Caco-2 (cell line): ENCODE results near the gene ATG7. TPM values are rescaled to one million over a fixed set of nuclear protein-coding genes. Genes with fewer than 3 reads are reported as not detected.

ENCODE experiments used
- BruUV-seq: library from RNA; stranded (reverse); fragments of 400-500 nt; replicated peaks from 2 replicates; lab custom pipeline; 2021; lab: Mats Ljungman, UMichigan
- CTCF ChIA-PET: fragments of 300-600 bp; sonication (Branson Sonifier 250); formaldehyde crosslinking; loops from one replicate; lab custom pipeline; 2022; ENCODE audit warnings: antibody characterized with exemption; lab: Charles Lee
- POLR2A ChIA-PET: fragments of 300-600 bp; sonication (Branson Sonifier 250); formaldehyde crosslinking; loops from one replicate; lab custom pipeline; 2022; ENCODE audit warnings: antibody characterized with exemption; lab: Charles Lee
- DNase-seq, 2 experiments: peaks; one replicate each; pipeline versions ENCODE4 v3.0.0 to v3.0.0-alpha.2; 2020 to 2022
- H3K27me3 ChIP-seq: replicated peaks from 2 replicates; pipeline ENCODE4 v1.6.0; 2011; ENCODE audit warnings: low read length; ENCODE audit not compliant: control insufficient read depth, insufficient read depth
- H3K36me3 ChIP-seq: 2 replicates; pipeline ENCODE4 v1.5.1; 2011; ENCODE audit warnings: low read length; ENCODE audit not compliant: control insufficient read depth, insufficient read depth
- H3K4me1 ChIP-seq: fragments of 250-450 bp; sonication (Bioruptor Pico); 2 replicates; pipeline ENCODE4 v1.5.1; 2020; ENCODE audit warnings: mild to moderate bottlenecking
- H3K4me3 ChIP-seq: 2 replicates; pipeline ENCODE4 v1.5.1; 2011; ENCODE audit warnings: low read depth, mild to moderate bottlenecking, control low read depth, low read length
- H3K9me3 ChIP-seq: fragments of 250-450 bp; sonication (Bioruptor Pico); 2 replicates; pipeline ENCODE4 v1.5.1; 2020; ENCODE audit warnings: mild to moderate bottlenecking, moderate library complexity
- H3K27ac Mint-ChIP-seq: one replicate; pipeline ENCODE4 v1.8.0; 2022; ENCODE audit warnings: mixed read lengths; ENCODE audit not compliant: unreplicated experiment
- H3K27me3 Mint-ChIP-seq: one replicate; pipeline ENCODE4 v1.8.0; 2022; ENCODE audit warnings: mixed read lengths; ENCODE audit not compliant: insufficient read depth, unreplicated experiment
- H3K36me3 Mint-ChIP-seq: one replicate; pipeline ENCODE4 v1.8.0; 2022; ENCODE audit warnings: mild to moderate bottlenecking, mixed read lengths; ENCODE audit not compliant: insufficient read depth, unreplicated experiment
- H3K4me1 Mint-ChIP-seq: one replicate; pipeline ENCODE4 v1.8.0; 2022; ENCODE audit warnings: low read depth, mixed read lengths; ENCODE audit not compliant: unreplicated experiment
- H3K4me3 Mint-ChIP-seq: one replicate; pipeline ENCODE4 v1.8.0; 2022; ENCODE audit warnings: mild to moderate bottlenecking, moderate library complexity, mixed read lengths; ENCODE audit not compliant: unreplicated experiment
- H3K9me3 Mint-ChIP-seq: one replicate; pipeline ENCODE4 v1.8.0; 2022; ENCODE audit warnings: mixed read lengths; ENCODE audit not compliant: unreplicated experiment
- intact Hi-C: fragments of 100-400 bp; cut with micrococcal nuclease; formaldehyde crosslinking; loops from one replicate; pipeline ENCODE4 v1.10.0; 2022; ENCODE audit not compliant: unreplicated experiment
- total RNA-seq: library from RNA; stranded (reverse); gene quantifications from 2 replicates; pipeline ENCODE4 v1.2.3, GENCODE V29; 2022
- TF ChIP-seq, protein P1 (sequence below), 2 experiments: fragments of 200-600 bp in 1 of 2; IDR thresholded peaks; 1 replicate in 1 of 2; 2 replicates in 1 of 2; pipeline versions ENCODE4 v1.5.1 to v1.8.0; 2011 to 2022; ENCODE audit warnings: antibody characterized with exemption in 1 of 2, control low read depth in 1 of 2, inconsistent platforms in 1 of 2, low read depth in 1 of 2, low read length in 1 of 2, mild to moderate bottlenecking in 1 of 2, moderate library complexity in 1 of 2; ENCODE audit not compliant: insufficient read depth in 1 of 2, severe bottlenecking in 1 of 2, unreplicated experiment in 1 of 2

ATG7 gene
- total RNA-seq, 1 experiment from 2014 or later, result 24.4 TPM

DNA sequence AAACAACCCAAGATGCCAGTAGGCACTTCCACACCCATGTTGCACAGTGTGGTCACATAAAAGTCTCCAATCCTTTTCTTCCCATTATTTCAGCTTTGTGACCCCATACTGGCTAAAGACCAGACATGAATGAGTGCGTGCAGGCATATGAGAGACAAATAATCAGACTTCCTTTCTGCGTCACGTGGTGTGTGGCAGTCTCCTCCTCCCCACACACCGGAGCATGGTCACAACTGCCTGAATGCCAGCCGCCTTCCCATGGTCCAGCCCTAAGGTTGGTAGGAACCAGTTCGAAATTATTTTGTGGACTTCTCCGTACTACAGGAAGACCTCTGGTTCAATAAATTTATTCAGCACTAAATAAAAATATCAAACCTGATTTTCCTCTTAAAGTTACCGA, 306.0 kb downstream of the ATG7 start:
- Mint-ChIP-seq H3K27me3 (no peaks in the 10 kb centered on the region), H3K4me3 (no peak overlapping the region), H3K9me3 (no peaks in the 10 kb centered on the region), H3K4me1 (no peaks in the 10 kb centered on the region), H3K36me3 (peaks cover 24% of the 10 kb centered on the region), H3K27ac (no peak overlapping the region)
- TF ChIP-seq, protein P1, sequence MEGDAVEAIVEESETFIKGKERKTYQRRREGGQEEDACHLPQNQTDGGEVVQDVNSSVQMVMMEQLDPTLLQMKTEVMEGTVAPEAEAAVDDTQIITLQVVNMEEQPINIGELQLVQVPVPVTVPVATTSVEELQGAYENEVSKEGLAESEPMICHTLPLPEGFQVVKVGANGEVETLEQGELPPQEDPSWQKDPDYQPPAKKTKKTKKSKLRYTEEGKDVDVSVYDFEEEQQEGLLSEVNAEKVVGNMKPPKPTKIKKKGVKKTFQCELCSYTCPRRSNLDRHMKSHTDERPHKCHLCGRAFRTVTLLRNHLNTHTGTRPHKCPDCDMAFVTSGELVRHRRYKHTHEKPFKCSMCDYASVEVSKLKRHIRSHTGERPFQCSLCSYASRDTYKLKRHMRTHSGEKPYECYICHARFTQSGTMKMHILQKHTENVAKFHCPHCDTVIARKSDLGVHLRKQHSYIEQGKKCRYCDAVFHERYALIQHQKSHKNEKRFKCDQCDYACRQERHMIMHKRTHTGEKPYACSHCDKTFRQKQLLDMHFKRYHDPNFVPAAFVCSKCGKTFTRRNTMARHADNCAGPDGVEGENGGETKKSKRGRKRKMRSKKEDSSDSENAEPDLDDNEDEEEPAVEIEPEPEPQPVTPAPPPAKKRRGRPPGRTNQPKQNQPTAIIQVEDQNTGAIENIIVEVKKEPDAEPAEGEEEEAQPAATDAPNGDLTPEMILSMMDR (IDR thresholded peaks at IDR 0.05; ENCODE audit: insufficient read depth in 1 of 2, low read depth in 1 of 2, low read length in 1 of 2, severe bottlenecking in 1 of 2, unreplicated experiment in 1 of 2), result no peak
- no peaks in the 10 kb centered on the region for H3K4me1 ChIP-seq
- intact Hi-C loops, result no loop called here
- ChIA-PET POLR2A (no interaction called here), CTCF (no interaction called here)
- DNase-seq, result no peak
- H3K36me3 ChIP-seq, result no peaks in the 10 kb centered on the region
- no peaks in the 10 kb centered on the region for H3K27me3 ChIP-seq
- no peak overlapping the region for H3K4me3 ChIP-seq
- no TSS peak for BruUV-seq
- H3K9me3 ChIP-seq, result no peaks in the 10 kb centered on the region

DNA sequence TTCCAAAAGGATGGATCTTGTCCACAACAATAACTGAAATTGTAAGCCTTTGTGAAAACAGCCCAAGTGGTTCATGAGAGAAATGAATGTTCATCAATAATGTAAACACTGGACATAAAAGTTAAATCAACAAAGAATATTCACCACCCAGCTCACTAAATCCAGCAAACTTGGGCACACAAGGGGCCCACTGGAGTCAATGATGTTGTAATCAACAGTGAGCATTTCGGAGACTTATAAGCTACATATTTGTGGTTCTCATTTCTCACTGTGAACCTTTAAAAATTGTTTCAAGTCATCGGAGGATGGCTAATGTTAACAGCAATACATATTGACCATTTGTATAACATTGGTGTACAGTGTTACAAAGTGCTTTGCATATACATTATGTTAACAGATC, 308.4 kb downstream of the ATG7 start:
- BruUV-seq, result no TSS peak
- Mint-ChIP-seq H3K9me3 (no peaks in the 10 kb centered on the region), H3K27ac (no peak overlapping the region), H3K4me1 (no peaks in the 10 kb centered on the region), H3K4me3 (no peak overlapping the region), H3K36me3 (peaks cover 16% of the 10 kb centered on the region), H3K27me3 (no peaks in the 10 kb centered on the region)
- DNase-seq, result no peak
- intact Hi-C loops, result no loop called here
- H3K36me3 ChIP-seq, result no peaks in the 10 kb centered on the region
- CTCF ChIA-PET, result no interaction called here
- POLR2A ChIA-PET, result no interaction called here
- TF ChIP-seq, protein P1 (IDR thresholded peaks at IDR 0.05; ENCODE audit: insufficient read depth in 1 of 2, low read depth in 1 of 2, low read length in 1 of 2, severe bottlenecking in 1 of 2, unreplicated experiment in 1 of 2), result no peak
- H3K4me1 ChIP-seq, result no peaks in the 10 kb centered on the region
- no peaks in the 10 kb centered on the region for H3K9me3 ChIP-seq
- no peaks in the 10 kb centered on the region for H3K27me3 ChIP-seq
- no peak overlapping the region for H3K4me3 ChIP-seq

DNA sequence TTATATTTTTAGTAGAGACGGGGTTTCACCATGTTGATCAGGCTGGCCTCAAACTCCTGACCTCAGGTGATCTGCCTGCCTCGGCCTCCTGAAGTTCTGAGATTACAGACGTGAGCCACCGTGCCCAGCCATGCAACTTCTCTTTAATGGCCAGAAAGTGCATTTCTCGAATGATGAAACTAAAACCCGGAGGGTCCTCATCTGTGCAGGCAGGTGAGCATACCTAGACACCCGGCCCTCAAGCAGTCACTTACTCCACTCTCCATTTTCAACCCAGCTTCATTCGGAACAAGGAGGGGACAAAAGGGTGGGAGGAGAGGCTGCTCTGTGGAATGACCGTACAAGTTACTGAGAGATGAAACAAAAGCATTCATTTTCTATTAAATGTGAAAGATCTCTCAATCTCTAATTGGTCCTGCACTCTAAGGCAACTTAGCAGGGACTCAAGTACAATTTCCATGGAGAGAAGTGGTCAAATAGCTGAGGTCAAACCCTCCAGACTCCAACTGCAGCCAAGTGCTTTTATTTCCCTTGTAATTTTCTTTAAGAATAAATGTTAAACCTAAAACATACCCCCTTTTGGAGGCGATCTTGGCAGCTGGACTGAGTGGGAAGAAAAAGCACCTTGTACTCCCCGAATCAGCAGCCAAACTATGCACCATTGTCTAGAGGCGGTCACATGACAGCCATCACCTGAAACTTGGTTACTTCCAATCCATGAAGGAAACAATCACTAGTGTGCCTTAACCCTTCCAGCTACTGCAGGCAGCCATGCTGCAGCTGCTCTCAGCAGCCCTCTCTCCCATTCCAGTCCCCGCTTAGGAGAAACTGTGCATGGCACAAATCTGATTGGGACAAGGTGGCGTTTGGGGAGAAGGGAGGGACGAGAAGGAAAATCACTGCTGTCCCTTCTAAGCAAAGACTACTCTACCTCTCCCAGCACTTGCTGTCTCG, 309.3 kb downstream of the ATG7 start:
- Histone ChIP-seq H3K36me3 (no peaks in the 10 kb centered on the region), H3K4me3 (no peak overlapping the region), H3K4me1 (no peaks in the 10 kb centered on the region), H3K9me3 (no peaks in the 10 kb centered on the region), H3K27me3 (no peaks in the 10 kb centered on the region)
- ChIA-PET CTCF (no interaction called here), POLR2A (no interaction called here)
- Mint-ChIP-seq H3K27me3 (no peaks in the 10 kb centered on the region), H3K27ac (no peak overlapping the region), H3K4me3 (no peak overlapping the region), H3K36me3 (peaks cover 16% of the 10 kb centered on the region), H3K4me1 (no peaks in the 10 kb centered on the region), H3K9me3 (no peaks in the 10 kb centered on the region)
- TF ChIP-seq, protein P1 (IDR thresholded peaks at IDR 0.05; ENCODE audit: insufficient read depth in 1 of 2, low read depth in 1 of 2, low read length in 1 of 2, severe bottlenecking in 1 of 2, unreplicated experiment in 1 of 2), result no peak
- DNase-seq, result no peak
- BruUV-seq, result no TSS peak
- intact Hi-C loops, result no loop called here
